GM10266 (cell line): Measurements from ENCODE around the gene HOMER2.

Source experiments
- DNase-seq: peaks from one replicate; pipeline ENCODE4 v3.0.0; 2012; ENCODE audit errors: extremely low spot score
- TF ChIP-seq, protein P1 (sequence below): IDR thresholded peaks from 2 replicates; pipeline ENCODE4 v1.5.1; 2012; ENCODE audit warnings: mild to moderate bottlenecking, low read depth; ENCODE audit not compliant: control insufficient read depth, insufficient read depth; ENCODE audit errors: missing control alignments

HOMER2 gene

DNA sequence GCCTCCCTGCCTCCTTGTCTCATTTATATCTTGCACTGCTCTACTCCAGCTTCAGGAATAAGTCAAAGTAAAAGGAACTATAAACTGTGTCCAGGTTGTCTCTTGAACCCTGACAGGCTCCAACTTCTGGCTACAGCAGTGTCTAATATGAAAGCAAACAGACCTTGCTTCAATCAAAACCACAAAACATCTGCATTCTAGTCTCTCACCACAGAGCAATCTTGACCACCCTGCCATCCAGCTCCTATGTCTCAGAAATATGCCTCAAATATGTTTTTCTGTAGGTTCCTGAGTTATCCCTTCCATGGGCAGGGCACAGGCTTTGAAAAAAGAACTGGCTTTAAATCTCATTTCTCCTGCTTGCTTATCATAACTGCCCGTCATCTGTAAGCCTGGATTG lies 20.5 kb upstream of the HOMER2 start:
- DNase-seq = no peak
- TF ChIP-seq, protein P1, sequence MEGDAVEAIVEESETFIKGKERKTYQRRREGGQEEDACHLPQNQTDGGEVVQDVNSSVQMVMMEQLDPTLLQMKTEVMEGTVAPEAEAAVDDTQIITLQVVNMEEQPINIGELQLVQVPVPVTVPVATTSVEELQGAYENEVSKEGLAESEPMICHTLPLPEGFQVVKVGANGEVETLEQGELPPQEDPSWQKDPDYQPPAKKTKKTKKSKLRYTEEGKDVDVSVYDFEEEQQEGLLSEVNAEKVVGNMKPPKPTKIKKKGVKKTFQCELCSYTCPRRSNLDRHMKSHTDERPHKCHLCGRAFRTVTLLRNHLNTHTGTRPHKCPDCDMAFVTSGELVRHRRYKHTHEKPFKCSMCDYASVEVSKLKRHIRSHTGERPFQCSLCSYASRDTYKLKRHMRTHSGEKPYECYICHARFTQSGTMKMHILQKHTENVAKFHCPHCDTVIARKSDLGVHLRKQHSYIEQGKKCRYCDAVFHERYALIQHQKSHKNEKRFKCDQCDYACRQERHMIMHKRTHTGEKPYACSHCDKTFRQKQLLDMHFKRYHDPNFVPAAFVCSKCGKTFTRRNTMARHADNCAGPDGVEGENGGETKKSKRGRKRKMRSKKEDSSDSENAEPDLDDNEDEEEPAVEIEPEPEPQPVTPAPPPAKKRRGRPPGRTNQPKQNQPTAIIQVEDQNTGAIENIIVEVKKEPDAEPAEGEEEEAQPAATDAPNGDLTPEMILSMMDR = no peak

DNA sequence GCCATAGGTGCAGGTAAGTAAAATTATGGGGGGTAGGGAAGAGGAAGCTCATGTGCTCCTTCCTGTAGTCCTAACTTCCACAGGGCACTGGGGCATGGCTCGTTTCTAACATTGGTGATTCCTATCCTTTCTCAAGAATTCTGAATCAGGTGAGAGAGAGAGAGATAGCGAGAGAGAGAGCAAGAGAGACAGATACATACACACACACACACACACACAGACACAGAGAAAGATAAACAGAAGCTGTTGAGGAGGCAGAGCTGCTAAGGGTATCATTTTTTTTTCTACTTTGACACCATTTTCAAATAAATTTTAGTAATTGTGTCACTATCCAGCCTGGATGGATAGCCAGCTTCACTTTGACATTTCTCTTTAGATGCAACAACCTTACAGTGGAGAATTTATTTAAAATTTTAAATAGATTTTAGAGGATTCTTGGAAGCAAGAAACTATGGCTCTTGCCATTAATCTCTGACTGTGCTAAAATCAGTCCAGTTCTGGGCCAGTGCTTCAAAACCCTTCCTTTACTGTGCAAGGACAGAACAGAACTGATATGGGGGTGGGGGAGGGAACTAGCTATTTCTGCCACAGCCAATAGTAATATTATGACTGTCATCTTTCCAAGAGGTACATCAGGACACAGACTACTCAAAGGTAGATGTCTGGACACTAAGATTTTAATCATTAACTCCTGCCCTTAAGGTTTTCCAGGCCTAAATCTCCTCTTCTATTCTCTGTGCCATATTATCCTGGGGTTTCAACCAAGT lies 18.9 kb upstream of the HOMER2 start:
- no peak for DNase-seq
- TF ChIP-seq, protein P1 = no peak

- no peak for DNase-seq
- TF ChIP-seq, protein P1 = no peak
Observed at GRCh38 chr15:82970696-82971095, 18.2 kb upstream of the HOMER2 start.

- TF ChIP-seq, protein P1 = no peak
- no peak for DNase-seq
Observed at GRCh38 chr15:82970078-82970686, 17.7 kb upstream of the HOMER2 start.

GRCh38 chr15:82969353-82969752 lies 16.8 kb upstream of the HOMER2 start:
- TF ChIP-seq, protein P1 = no peak
- no peak for DNase-seq

DNA sequence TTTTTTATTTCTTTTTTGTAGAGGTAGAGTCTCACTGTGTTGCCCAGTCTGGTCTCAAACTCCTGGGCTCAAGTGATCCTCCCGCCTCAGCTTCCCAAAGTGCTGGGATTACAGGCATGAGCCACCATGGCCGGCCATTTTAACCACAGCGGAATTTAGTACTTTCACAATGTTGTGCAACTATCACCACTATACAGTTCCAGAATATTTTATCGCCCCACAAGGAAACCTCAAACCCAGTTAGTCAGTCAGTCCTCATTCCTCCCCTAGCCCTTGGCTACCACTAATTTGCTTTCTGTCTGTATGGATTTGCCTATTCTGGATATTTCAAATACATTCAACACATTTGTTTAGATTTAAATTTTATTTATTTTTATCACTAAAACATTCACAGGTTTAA lies 15.5 kb upstream of the HOMER2 start:
- TF ChIP-seq, protein P1 = no peak
- no peak for DNase-seq

GRCh38 chr15:82966671-82967071 lies 14.2 kb upstream of the HOMER2 start:
- peak; percentile 32 for DNase-seq
- TF ChIP-seq, protein P1 = no peak
